Fibroblast of pulmonary artery (primary cell): Measurements from ENCODE around the gene LMOD2.

Source experiments
- DNase-seq: peaks from one replicate; pipeline ENCODE4 v3.0.0-alpha.2; 2010; ENCODE audit warnings: low read depth
- H3K4me3 ChIP-seq: replicated peaks from 2 replicates; pipeline ENCODE4 v1.5.1; 2011; ENCODE audit warnings: low read depth, mild to moderate bottlenecking, control low read depth, low read length, moderate library complexity
- TF ChIP-seq, protein P1 (sequence below): IDR thresholded peaks from 2 replicates; pipeline ENCODE4 v1.5.1; 2011; ENCODE audit warnings: mild to moderate bottlenecking, control low read depth, low read length, inconsistent platforms; ENCODE audit errors: missing control alignments

The LMOD2 gene

DNA sequence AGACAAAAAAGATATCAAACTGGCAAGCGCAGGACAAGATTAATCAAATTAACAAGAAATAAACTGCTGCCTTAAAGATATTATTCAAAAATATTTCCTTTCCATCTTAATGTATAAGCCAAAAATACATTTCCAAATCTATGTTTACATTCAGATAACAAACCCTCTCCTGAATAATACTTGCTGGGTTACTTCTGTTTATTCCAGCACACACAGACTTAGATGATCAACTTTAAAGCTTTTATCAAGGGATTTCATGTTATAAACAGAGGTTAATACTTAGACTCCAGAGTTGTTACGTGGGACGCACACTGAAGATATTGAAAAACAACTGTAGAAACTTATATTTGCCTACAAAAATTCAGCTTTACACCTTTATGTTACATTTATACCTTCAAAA lies 33.6 kb downstream of the LMOD2 start:
- DNase-seq = no peak

DNA sequence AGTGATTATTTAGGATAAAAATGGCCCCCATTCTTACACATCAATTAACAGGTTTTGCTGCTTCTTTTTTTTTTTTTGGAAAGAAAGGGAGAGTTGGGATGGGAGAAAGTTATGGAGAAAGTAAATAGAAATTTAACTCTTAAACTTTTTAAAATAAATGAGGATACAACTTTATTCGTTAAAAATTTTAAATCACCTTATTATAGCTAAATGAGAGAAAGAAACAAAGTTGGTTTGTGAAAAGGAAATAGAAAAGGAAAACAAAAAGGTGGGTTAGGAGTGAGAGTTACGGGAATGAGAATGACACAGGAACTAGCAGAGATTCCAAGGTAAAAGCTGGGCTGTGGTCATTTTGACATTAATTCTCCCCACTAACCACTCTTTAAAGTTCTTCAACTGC lies 34.9 kb downstream of the LMOD2 start:
- H3K4me3 ChIP-seq = no peak overlapping the region
- TF ChIP-seq, protein P1, sequence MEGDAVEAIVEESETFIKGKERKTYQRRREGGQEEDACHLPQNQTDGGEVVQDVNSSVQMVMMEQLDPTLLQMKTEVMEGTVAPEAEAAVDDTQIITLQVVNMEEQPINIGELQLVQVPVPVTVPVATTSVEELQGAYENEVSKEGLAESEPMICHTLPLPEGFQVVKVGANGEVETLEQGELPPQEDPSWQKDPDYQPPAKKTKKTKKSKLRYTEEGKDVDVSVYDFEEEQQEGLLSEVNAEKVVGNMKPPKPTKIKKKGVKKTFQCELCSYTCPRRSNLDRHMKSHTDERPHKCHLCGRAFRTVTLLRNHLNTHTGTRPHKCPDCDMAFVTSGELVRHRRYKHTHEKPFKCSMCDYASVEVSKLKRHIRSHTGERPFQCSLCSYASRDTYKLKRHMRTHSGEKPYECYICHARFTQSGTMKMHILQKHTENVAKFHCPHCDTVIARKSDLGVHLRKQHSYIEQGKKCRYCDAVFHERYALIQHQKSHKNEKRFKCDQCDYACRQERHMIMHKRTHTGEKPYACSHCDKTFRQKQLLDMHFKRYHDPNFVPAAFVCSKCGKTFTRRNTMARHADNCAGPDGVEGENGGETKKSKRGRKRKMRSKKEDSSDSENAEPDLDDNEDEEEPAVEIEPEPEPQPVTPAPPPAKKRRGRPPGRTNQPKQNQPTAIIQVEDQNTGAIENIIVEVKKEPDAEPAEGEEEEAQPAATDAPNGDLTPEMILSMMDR = no peak
- no peak for DNase-seq

More for the DNA sequence above, 33.6 kb downstream of the LMOD2 start:
- no peak overlapping the region for H3K4me3 ChIP-seq
- TF ChIP-seq, protein P1 = no peak

DNA sequence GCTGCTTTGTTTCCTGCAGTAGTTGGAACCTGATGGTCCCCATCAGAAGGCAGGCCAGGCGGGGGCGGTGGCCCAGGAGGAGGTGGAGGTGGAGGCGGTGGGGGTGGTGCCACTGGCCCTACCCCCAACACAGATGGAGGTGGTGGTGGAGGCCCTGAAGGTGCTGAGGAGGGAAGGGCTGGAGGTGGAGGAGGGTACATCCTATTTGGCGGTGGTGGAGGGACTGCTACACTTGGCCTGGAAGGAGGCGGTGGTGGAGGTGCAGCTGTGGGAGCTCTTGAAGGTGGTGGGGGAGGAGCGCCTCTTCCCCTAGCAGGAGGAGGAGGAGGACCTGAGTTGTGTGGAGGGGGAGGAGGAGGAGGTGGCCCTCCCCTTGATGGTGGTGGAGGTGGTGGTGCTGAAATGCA lies 36.8 kb downstream of the LMOD2 start:
- TF ChIP-seq, protein P1 = no peak
- H3K4me3 ChIP-seq = no peak overlapping the region
- no peak for DNase-seq

DNA sequence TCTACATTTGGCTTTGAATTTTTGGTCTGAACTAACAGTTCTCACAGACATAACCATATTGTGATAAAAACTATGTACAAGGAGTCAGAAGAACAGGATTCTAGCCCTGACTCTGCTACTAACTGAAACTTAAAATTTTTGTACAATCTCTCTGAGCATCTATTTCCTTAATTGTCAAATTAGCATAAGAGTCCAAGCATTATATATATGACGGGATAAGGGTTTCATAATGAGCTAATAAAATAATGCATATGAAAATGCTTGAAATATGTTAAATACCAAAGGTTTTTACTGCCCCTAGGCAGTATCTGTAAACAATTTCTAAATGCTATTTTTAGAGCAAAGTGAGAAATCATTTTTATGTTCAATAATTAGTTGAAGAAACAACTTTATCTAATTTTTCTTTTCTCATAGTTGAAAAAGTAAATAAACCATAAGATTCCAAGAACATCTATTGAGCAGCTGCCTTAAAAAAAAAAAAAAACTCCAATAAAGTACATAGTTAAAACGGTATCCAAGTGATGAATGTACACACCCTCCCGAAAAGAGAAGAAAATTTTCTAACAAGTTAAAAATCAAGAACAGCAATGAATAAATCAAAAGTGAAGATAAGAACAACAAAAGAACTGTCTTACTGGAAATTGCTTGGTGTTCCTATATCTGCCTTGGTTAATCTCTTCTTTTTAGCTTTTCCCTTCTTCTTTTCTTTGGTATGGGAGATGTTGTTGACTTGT lies 40.4 kb downstream of the LMOD2 start:
- H3K4me3 ChIP-seq = no peak overlapping the region
- no peak for DNase-seq
- TF ChIP-seq, protein P1 = no peak

DNA sequence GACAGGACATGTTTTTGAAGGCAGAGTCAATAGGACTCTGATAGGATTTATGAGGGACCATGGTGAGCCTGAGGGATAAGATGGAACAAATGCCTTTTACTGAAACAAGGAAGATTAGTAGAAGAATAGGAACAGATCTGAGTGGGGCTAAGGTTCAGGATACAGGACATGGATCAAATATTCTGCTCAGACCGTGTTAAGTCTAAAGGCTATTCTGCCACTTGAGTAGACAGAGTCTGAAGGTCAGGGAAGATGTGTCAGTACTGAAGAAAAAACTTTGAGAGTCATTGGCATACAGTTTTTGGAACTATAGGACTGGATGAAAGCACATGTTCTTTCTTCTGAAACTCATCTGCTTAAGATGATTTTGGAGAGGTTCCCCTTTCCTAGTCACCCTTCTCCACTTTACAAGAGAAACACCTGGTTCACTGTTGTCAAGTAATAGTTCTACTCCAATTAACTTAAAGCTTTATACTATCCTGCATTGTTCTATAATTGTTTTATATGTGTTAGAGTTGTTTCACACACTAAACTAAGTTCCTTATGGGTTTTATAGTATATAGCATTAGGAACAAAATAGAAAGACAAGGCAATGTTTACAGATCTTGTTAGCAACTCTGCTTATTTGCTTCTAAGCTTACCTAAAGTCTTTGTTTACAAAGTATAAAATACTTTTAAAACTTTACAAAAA lies 49.7 kb downstream of the LMOD2 start:
- no peak overlapping the region for H3K4me3 ChIP-seq
- no peak for DNase-seq
- TF ChIP-seq, protein P1 = no peak

DNA sequence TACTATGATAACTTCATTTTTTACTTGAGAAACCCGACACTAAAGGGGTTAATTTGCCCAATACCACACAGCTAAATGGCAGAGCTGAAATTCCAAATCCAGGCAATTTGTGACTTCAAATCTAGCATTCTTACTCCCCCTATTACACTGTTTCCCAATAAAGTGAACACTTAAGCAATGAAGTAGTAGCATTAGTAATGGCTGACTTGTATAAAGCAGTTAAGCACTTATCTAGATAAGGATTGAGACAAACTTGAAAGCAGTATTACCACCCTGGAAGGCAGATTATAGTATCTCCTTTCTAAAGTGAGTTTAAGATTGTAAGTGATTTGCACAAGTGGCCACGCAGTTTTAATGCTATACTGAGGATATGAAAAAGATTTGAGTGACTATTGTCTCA lies 53.9 kb downstream of the LMOD2 start:
- TF ChIP-seq, protein P1 = no peak
- peak; percentile 55 for DNase-seq
- H3K4me3 ChIP-seq = no peak overlapping the region
